ENCODE measurements around the gene CUX1.
A peak's percentile ranks its signal among the peaks of the same experiment; 100 is the strongest.
"Not testable (repeated sequence)": the region's sequence is repeated elsewhere in the genome, so short reads cannot be mapped to it uniquely, and the experiment has no call there.

The CUX1 gene

GRCh38 chr7:101917566-101917965 is 100.1 kb downstream of the CUX1 start:
- DNase-seq (ENCODE audit: low spot score): no peak

GRCh38 chr7:101918426-101918825 is 101.0 kb downstream of the CUX1 start:
- DNase-seq (ENCODE audit: low spot score): no peak

DNA sequence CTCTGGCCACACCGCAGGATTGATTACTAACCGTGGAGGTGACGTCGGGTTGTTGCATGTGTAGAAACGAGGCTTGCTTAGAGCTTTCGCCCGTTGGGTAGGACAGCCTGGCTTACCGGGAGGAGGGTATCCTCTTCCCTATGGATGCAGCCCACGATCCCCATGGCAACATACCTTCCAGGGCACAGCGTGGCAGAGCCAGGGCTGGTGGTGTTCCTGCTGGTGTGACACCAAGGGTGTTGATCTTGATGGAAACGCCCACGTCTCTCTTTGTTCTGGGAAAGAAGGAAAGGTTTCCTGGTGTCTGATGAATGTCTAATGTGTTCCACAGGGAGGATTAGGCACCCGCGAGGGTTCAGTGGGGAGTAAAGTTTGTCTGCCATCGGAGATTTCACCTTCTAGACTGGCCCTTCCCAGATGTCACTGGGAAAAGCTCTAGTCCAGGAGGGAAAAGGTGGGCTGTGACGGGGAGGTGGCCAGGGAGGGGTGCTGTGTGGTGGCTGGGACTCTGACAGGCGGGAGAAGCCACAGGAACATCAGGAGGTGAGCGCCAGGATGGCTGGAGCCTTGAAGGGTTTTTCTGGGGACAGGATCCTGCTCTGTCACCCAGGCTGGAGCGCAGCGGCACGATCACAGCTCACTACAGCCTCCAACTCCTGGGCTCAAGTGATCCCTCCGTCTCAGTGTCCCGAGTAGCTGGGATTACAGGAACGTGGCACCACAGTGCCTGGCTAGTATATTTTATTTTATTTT is 102.1 kb downstream of the CUX1 start:
- no peak for DNase-seq (ENCODE audit: low spot score)

GRCh38 chr7:101921061-101921460 is 103.6 kb downstream of the CUX1 start:
- DNase-seq (ENCODE audit: low spot score): no peak

- DNase-seq (ENCODE audit: low spot score): not testable (repeated sequence)
Measured at GRCh38 chr7:101921546-101922489, 104.4 kb downstream of the CUX1 start.

GRCh38 chr7:101922631-101923601 is 105.5 kb downstream of the CUX1 start:
- peak; percentile 33 for DNase-seq (ENCODE audit: low spot score)

- no peak for DNase-seq (ENCODE audit: low spot score)
Measured at GRCh38 chr7:101923602-101923985, 106.2 kb downstream of the CUX1 start.

GRCh38 chr7:101924171-101924570 is 106.7 kb downstream of the CUX1 start:
- DNase-seq (ENCODE audit: low spot score): peak; percentile 36

- DNase-seq (ENCODE audit: low spot score): no peak
Measured at GRCh38 chr7:101926265-101926664, 108.8 kb downstream of the CUX1 start.

DNA sequence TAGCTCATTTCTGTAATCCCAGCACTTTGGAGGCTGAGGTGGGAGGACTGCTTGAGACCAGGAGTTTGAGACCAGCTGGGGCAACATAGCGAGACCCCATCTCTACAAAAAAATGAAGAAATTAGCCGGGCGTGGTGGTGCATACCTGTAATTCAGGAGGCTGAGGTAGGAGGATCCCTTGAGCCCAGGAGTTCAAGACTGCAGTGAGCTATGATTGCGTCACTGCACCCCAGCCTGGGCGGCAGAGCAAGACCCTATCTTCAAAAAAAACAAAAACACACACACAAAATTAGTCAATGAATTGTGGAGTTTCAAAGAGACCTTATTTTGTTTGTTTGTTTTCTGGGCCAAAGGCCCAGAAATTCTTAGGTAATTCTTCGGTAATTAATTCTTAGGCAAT is 110.0 kb downstream of the CUX1 start:
- no peak for DNase-seq (ENCODE audit: low spot score)

DNA sequence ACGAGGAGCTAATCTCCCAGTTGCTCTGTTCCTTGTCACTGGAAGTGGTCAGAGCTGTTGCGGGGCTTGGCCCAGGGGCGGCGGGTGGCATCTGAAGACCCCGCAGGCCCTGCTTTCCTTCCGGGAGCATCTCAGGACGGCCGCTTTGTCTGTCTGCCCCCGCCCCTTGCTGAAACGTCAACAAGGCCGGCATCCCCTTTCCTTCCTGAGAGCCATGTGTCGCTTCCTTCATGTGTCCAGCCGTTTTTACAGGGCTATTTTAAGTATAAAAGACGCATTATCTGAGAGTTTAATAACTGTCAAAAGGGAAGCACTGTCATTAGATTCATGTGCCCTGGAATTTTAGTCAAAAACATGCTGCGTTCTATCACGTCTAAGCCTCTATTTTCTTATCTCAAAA is 110.4 kb downstream of the CUX1 start:
- no peak for DNase-seq (ENCODE audit: low spot score)

GRCh38 chr7:101929256-101929655 is 111.8 kb downstream of the CUX1 start:
- no peak for DNase-seq (ENCODE audit: low spot score)

- DNase-seq (ENCODE audit: low spot score): peak; percentile 41
Measured at GRCh38 chr7:101929911-101930310, 112.5 kb downstream of the CUX1 start.

DNA sequence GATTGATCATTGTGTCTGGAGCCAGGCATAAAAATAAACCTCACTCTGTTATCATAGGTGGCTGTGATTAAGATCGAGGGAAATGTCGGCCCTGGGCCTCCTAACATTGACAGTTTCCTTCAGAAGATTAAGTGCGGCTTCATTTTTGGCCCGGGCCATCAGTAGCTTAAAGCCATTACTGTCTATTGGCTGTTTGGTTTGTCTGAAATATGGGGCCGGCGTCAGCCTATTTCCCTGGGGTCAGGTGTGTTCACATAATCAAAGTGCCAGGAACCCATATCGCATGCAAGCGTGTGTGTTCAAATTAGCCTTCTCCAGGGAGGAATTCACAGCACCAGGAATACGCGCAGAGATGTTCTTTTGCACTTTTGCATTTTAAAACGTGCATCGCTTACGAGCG is 114.7 kb downstream of the CUX1 start:
- DNase-seq (ENCODE audit: low spot score): no peak

DNA sequence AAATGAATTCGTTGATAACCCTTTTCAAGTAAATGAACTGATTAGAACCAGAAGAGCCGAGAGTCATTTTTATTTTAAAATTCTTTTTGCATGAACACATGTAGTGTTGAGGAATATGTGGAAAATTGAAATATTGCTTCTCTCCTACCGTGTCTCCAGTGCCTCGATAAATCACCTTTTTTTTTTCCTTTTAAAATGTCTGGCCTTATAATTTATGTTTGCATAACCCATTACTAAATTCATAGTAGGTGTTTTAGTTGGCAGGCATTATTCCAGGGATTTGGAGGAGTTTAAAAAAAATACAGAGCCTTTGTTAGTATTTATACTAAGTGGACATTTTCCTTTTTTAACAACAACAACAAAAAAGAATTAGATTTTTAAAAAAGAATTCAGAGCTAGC is 115.6 kb downstream of the CUX1 start:
- no peak for DNase-seq (ENCODE audit: low spot score)

- no peak for DNase-seq (ENCODE audit: low spot score)
Measured at GRCh38 chr7:101933688-101934121, 116.3 kb downstream of the CUX1 start.

DNA sequence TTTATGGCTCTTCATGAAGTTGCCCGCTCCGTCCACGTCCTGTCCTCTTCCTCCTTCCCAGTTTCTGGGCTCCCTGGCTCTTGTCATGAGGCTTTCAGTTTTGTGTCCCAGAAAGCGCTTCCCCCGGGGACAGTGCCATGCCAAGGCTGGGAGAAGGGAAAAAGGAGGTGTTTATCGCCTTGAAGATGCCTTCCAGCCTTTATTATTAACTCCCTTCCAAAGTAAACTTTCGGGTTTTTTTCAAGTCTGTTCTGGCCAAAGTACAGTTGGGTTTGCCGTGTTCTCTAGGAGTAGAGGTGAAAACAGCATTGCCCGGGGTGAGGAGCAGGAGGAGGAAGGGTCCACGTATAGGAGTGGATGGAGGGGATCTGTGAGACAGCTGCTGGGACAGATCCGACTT is 117.2 kb downstream of the CUX1 start:
- DNase-seq (ENCODE audit: low spot score): no peak

GRCh38 chr7:101935521-101936141 is 118.2 kb downstream of the CUX1 start:
- no peak for DNase-seq (ENCODE audit: low spot score)

DNA sequence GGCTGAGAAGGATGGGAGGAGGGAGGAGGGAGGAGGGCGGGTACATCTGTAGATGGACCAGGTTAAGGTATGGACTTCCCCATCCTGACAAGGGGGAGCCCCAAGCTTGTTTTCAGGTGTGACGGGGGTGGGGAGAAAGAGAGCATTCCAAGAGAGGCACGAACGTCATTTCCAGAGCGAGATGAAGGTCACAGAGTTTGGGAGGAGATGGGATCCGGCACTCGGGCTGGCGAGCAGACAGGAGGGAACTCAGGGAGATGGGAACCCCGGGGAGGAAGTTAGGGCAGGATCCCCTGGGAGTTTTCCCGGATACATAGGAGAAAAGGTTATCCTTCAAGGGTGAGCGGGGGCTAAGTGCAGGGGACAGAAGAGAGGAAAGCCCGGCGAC is 118.8 kb downstream of the CUX1 start:
- DNase-seq (ENCODE audit: low spot score): no peak

DNA sequence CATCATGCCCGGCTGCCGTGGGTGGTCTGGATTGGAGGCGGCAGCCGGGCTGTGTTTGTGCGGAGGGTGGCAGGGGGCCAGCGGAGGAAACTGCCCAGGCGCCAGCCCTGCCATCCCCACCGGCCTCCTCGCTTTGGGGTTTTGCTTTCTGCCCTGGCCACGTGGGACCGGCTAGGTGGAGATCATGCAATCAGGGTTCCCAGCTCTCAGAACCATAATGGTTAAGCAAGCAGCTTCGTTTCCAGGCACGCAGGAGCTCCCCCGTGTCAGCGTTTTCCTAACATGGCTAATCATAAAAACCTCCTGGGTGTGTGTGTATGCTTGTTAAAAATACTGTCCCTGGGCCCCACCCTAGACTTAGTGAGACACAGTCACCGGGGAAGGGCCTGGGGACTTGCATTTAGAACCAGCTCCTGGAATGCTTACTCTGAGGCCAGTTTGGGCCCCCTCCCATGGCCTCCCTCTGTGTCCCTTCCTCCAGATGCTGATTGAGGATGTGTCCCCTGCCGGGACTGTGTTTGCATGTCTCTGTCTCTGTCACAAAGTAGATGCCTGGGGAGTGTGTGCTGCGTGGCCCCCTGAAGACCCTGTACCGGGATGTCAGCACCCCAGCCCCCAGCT is 119.3 kb downstream of the CUX1 start:
- no peak for DNase-seq (ENCODE audit: low spot score)
